OCI-LY7 (cell line): ENCODE data around the gene SLC25A10.

ENCODE experiments used
- EZH2phosphoT487 ChIP-seq: fragments of 200-600 bp; sonication (generic); IDR thresholded peaks from 2 replicates; pipeline ENCODE4 v1.6.1; 2018; ENCODE audit warnings: low read depth, borderline replicate concordance, mild to moderate bottlenecking, mixed run types, antibody characterized with exemption, low read length, moderate library complexity, mixed read lengths
- TF ChIP-seq, protein P1 (sequence below): fragments of 200-600 bp; sonication (generic); conservative IDR thresholded peaks from 2 replicates; pipeline ENCODE4 v1.5.1; 2014; ENCODE audit warnings: mild to moderate bottlenecking, antibody characterized with exemption, low read length, moderate library complexity, mixed read lengths

DNA sequence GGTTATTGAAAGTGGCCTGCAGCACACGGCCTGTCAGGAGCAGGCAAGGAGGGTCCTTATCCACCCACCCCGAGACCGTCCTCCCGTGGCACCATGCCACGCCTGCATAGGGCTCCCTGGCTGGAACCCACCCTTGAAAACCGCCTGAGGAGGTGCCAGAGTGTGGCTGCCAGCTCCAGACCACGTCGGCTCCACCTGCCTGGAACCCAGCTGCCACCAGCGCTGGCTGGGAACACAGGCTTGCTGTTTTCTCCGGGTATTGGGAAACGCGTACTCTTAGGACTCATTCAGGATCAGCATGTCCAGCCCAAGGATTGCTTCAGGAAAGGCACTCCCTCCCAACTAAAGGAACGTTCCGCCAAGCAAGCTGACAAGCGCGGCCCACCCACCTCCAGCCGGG lies 35.2 kb upstream of the SLC25A10 start:
- TF ChIP-seq, protein P1, sequence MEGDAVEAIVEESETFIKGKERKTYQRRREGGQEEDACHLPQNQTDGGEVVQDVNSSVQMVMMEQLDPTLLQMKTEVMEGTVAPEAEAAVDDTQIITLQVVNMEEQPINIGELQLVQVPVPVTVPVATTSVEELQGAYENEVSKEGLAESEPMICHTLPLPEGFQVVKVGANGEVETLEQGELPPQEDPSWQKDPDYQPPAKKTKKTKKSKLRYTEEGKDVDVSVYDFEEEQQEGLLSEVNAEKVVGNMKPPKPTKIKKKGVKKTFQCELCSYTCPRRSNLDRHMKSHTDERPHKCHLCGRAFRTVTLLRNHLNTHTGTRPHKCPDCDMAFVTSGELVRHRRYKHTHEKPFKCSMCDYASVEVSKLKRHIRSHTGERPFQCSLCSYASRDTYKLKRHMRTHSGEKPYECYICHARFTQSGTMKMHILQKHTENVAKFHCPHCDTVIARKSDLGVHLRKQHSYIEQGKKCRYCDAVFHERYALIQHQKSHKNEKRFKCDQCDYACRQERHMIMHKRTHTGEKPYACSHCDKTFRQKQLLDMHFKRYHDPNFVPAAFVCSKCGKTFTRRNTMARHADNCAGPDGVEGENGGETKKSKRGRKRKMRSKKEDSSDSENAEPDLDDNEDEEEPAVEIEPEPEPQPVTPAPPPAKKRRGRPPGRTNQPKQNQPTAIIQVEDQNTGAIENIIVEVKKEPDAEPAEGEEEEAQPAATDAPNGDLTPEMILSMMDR = no peak
- TF ChIP-seq EZH2phosphoT487 = no peak
